SK-N-SH treated with all-trans-retinoic acid at 6 μM for 48 hours (cell line): Measurements from ENCODE around the gene FTSJ1.

Source experiments
- SNAI2 ChIP-seq: fragments of 250-450 bp; sonication (Bioruptor Pico); IDR thresholded peaks from 2 replicates; pipeline ENCODE4 v1.5.0; 2020; ENCODE audit warnings: mild to moderate bottlenecking, moderate library complexity
- TSHZ2 ChIP-seq: fragments of 250-450 bp; sonication (Bioruptor Pico); IDR thresholded peaks from 2 replicates; pipeline ENCODE4 v1.5.0; 2020; ENCODE audit warnings: mild to moderate bottlenecking, moderate library complexity

- TF ChIP-seq SNAI2 (CRISPR knock-in tag) (no peak), TSHZ2 (no peak)
These were observed 55.5 kb downstream of the FTSJ1 start for GRCh38 chrX:48531358-48531959.
